K562 (cell line): ENCODE measurements around the gene RFC2. TPM values are rescaled to one million over a fixed set of nuclear protein-coding genes. Genes with fewer than 3 reads are reported as not detected.

ENCODE experiments used
- HMGN3 ChIP-seq: IDR thresholded peaks from 2 replicates; pipeline ENCODE4 v1.6.1; 2011; ENCODE audit warnings: borderline replicate concordance, low read depth, mild to moderate bottlenecking, mixed read lengths, low read length; ENCODE audit not compliant: insufficient read length; ENCODE audit errors: extremely low read depth
- PHTF2 ChIP-seq: fragments of 250-450 bp; sonication (Bioruptor Pico); IDR thresholded peaks from 2 replicates; pipeline ENCODE4 v1.5.0; 2021; ENCODE audit warnings: mild to moderate bottlenecking
- POLR3A ChIP-seq: IDR thresholded peaks from 2 replicates; pipeline ENCODE4 v1.6.1; 2011; ENCODE audit warnings: borderline replicate concordance, mild to moderate bottlenecking, moderate library complexity; ENCODE audit not compliant: insufficient read length, insufficient read depth; ENCODE audit errors: extremely low read depth
- SOX6 ChIP-seq: fragments of 450-650 bp; IDR thresholded peaks from 2 replicates; pipeline ENCODE4 v1.6.1; 2014; ENCODE audit warnings: mild to moderate bottlenecking
- ZC3H4 ChIP-seq: sonication (generic); formaldehyde crosslinking; IDR thresholded peaks from 2 replicates; pipeline ENCODE4 v1.9.0; 2021; ENCODE audit warnings: missing genetic modification reagents, borderline replicate concordance
- ZNF263 ChIP-seq: sonication (generic); formaldehyde crosslinking; IDR thresholded peaks from 2 replicates; pipeline ENCODE4 v1.8.0; 2022; ENCODE audit warnings: mild to moderate bottlenecking, missing genetic modification reagents, borderline replicate concordance
- ZNF445 ChIP-seq: fragments of 250-450 bp; sonication (Bioruptor Pico); IDR thresholded peaks from 2 replicates; pipeline ENCODE4 v1.4.0; 2020; ENCODE audit warnings: low read depth, mild to moderate bottlenecking, moderate library complexity
- polyA plus RNA-seq, 8 experiments: library from polyadenylated mRNA; depleted of rRNA in 4 of 8; stranded (reverse) in 5 of 8; unstranded in 3 of 8; fragments of >200 nt; fragmentation: Nextera tagmentation in 2 of 8; fragmentation: Illumina TruSeq in 1 of 8; extraction: Ambion mirVana in 2 of 8; extraction: Trizol in 1 of 8; gene quantifications; 2 replicates each; pipeline versions ENCODE4 v1.2.1 to v1.2.3, GENCODE V29; 2011 to 2014; ENCODE audit warnings: inconsistent platforms in 1 of 8, missing spikeins in 1 of 8
- total RNA-seq, 7 experiments: library from RNA; depleted of rRNA in 6 of 7; stranded (reverse); fragments of >200 nt in 6 of 7; fragmentation: Illumina TruSeq in 2 of 7; extraction: Trizol in 2 of 7; gene quantifications; 2 replicates each; pipeline versions ENCODE4 v1.2.1 to v1.2.3, GENCODE V29; 2011 to 2021; ENCODE audit warnings: low replicate concordance in 1 of 7
- TF ChIP-seq, protein P1 (sequence below): fragments of 450-650 bp; formaldehyde crosslinking; IDR thresholded peaks from 2 replicates; pipeline ENCODE4 v1.4.0; 2022; ENCODE audit warnings: missing genetic modification characterization
- TF ChIP-seq, protein P2 (sequence below): fragments of 250-450 bp; sonication (Bioruptor Pico); IDR thresholded peaks from 2 replicates; pipeline ENCODE4 v1.5.0; 2021
- TF ChIP-seq, protein P3 (sequence below): IDR thresholded peaks from 2 replicates; pipeline ENCODE4 v1.6.1; 2014; ENCODE audit warnings: antibody characterized with exemption
- TF ChIP-seq, protein P4 (sequence below): sonication (generic); formaldehyde crosslinking; IDR thresholded peaks from 2 replicates; pipeline ENCODE4 v1.8.0; 2022; ENCODE audit warnings: mild to moderate bottlenecking, missing genetic modification reagents
- TF ChIP-seq, protein P5 (sequence below): fragments of 450-650 bp; IDR thresholded peaks from one replicate; pipeline ENCODE4 v1.6.1; 2018; ENCODE audit warnings: mild to moderate bottlenecking, moderate library complexity; ENCODE audit not compliant: partially characterized antibody

The RFC2 gene
- total and polyA plus RNA-seq, 9 of the 15 experiments (the other 6 are each of a cell fraction or from before 2014, with no cell fraction given): 32.5 to 161 (median 102) TPM

DNA sequence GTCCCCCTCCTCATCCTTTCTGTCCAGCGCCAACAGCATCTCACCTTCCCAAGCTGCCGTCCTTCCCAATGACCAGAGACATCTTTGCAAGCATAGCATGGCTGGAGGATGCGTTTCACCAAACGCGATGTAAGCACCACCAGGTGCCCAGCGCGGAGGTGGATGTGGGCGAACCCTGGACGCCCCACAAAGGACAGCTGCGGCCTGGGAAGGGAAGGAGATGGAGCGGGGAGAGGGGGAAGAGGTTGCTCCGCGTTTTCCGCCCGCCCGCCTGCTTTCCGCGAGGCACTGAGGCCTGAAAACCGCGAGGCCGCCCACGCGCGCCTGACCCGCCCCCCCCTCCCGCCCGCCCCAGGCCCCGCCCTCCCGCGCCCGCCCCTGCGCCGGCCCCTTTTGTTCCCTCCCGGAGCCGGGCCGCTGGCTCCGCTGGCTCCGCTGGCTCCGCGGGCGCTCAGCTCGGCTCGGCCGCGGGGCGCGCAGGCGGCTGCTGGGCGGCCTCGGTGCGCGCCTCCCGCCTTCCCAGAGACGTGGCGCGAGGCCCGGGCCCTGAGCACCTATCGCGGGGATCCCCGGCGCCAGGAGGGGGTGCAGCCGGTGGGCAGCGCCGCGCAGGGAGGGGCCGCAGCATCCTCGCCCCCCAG lies 34.9 kb upstream of the RFC2 start, which contains the start of gene CLIP2 (continued):
- TF ChIP-seq, protein P1, sequence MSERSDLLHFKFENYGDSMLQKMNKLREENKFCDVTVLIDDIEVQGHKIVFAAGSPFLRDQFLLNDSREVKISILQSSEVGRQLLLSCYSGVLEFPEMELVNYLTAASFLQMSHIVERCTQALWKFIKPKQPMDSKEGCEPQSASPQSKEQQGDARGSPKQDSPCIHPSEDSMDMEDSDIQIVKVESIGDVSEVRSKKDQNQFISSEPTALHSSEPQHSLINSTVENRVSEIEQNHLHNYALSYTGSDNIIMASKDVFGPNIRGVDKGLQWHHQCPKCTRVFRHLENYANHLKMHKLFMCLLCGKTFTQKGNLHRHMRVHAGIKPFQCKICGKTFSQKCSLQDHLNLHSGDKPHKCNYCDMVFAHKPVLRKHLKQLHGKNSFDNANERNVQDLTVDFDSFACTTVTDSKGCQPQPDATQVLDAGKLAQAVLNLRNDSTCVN: peak; percentile 51; the same call in 1 of the 2 replicates
- TF ChIP-seq, protein P2, sequence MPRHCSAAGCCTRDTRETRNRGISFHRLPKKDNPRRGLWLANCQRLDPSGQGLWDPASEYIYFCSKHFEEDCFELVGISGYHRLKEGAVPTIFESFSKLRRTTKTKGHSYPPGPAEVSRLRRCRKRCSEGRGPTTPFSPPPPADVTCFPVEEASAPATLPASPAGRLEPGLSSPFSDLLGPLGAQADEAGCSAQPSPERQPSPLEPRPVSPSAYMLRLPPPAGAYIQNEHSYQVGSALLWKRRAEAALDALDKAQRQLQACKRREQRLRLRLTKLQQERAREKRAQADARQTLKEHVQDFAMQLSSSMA (CRISPR knock-in tag): no peak
- peak; percentile 75; the same call in 1 of the 2 replicates for TF ChIP-seq ZC3H4 (CRISPR knock-in tag)
- TF ChIP-seq, protein P3, sequence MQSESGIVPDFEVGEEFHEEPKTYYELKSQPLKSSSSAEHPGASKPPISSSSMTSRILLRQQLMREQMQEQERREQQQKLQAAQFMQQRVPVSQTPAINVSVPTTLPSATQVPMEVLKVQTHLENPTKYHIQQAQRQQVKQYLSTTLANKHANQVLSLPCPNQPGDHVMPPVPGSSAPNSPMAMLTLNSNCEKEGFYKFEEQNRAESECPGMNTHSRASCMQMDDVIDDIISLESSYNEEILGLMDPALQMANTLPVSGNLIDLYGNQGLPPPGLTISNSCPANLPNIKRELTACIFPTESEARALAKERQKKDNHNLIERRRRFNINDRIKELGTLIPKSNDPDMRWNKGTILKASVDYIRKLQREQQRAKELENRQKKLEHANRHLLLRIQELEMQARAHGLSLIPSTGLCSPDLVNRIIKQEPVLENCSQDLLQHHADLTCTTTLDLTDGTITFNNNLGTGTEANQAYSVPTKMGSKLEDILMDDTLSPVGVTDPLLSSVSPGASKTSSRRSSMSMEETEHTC: no peak
- no peak for TF ChIP-seq PHTF2 (CRISPR knock-in tag)
- TF ChIP-seq, protein P4, sequence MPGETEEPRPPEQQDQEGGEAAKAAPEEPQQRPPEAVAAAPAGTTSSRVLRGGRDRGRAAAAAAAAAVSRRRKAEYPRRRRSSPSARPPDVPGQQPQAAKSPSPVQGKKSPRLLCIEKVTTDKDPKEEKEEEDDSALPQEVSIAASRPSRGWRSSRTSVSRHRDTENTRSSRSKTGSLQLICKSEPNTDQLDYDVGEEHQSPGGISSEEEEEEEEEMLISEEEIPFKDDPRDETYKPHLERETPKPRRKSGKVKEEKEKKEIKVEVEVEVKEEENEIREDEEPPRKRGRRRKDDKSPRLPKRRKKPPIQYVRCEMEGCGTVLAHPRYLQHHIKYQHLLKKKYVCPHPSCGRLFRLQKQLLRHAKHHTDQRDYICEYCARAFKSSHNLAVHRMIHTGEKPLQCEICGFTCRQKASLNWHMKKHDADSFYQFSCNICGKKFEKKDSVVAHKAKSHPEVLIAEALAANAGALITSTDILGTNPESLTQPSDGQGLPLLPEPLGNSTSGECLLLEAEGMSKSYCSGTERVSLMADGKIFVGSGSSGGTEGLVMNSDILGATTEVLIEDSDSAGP (CRISPR knock-in tag): no peak
- no peak for TF ChIP-seq POLR3A
- TF ChIP-seq HMGN3: no peak
- no peak for TF ChIP-seq SOX6
- no peak for TF ChIP-seq ZNF445 (CRISPR knock-in tag)
- TF ChIP-seq, protein P5, sequence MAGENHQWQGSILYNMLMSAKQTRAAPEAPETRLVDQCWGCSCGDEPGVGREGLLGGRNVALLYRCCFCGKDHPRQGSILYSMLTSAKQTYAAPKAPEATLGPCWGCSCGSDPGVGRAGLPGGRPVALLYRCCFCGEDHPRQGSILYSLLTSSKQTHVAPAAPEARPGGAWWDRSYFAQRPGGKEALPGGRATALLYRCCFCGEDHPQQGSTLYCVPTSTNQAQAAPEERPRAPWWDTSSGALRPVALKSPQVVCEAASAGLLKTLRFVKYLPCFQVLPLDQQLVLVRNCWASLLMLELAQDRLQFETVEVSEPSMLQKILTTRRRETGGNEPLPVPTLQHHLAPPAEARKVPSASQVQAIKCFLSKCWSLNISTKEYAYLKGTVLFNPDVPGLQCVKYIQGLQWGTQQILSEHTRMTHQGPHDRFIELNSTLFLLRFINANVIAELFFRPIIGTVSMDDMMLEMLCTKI: no peak
- TF ChIP-seq ZNF263 (CRISPR knock-in tag): peak; percentile 16; the same call in 1 of the 2 replicates
- TF ChIP-seq, all 486 proteins: peak for 68
